Activated T-helper 1 cell treated with Interleukin-2 at 50 U/mL for 16 hours (primary cell): ENCODE data around the gene PRRX1.

Experiments
- DNase-seq: peaks from one replicate; pipeline ENCODE4 v3.0.0-alpha.2; 2020; ENCODE audit warnings: low read depth

The PRRX1 gene

GRCh38 chr1:170691258-170691657 is 27.3 kb downstream of the PRRX1 start:
- no peak for DNase-seq

DNA sequence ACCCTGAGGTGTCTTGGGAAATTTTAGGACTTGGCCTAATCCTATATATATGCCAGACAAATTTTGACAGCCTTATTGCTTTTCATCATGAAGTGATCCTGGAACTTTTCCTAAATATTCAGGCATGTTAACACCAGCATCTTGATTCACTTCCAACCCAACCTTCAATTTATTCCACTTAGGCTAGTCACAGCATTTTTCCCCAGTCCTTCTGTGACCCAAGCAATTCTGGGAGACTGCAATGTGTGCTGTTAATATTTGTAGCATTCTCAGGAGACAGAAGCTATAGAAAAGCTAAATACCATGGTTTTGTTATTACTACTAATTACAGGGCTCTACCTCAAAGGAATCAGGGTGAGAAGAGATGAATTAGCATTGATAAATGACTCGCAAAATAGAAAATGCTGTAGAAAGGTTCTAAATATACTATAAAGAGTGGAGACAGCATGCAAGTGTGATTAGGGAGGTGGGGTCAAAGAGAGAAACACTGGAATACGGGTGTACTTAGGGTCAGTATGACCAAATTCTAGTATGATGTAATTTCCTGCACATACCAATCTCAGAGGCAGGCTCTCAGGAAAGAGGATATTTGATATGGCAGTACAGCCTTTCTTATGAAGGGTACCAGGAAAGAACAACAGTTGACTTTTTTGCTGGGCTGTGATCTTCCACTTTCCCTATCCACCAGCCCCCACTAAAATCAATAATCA is 29.1 kb downstream of the PRRX1 start:
- no peak for DNase-seq

- no peak for DNase-seq
Measured at GRCh38 chr1:170694172-170694926, 30.4 kb downstream of the PRRX1 start.

GRCh38 chr1:170695955-170696590 is 32.1 kb downstream of the PRRX1 start:
- DNase-seq = no peak

DNA sequence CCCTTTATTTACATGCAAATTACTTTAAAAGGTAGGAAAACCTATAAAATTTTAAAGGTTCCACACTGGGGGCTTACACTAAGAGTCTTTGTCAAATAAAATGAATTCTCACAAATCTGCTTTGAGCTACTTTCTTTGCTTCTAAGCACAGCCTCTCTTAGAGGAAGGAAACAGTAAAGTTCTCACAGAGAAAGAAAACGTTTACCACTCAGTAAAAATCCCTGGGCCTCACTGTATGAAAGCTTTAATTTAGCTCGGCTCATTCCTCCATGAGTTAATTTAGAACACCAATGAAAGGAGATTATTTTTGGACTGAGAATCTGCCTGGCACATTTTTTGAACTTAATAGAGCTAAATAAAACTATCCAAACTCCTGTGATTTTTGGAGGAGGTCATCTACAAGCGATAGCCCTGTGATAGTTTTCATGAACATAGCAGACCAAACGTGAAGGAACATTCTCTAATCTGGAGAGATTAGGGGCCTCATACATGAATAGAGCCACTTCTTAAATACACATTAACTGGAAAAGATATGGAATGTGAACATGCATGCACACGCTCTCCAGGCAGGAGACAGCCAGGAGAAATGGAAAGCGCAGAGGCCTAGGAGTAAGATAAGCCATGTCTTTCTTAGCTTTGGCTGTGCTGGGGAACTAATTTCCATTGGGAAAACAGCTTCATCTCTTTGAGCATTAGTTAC is 32.8 kb downstream of the PRRX1 start:
- DNase-seq = no peak

GRCh38 chr1:170697316-170697715 is 33.4 kb downstream of the PRRX1 start:
- no peak for DNase-seq

- no peak for DNase-seq
Measured at GRCh38 chr1:170698301-170699275, 34.7 kb downstream of the PRRX1 start.

DNA sequence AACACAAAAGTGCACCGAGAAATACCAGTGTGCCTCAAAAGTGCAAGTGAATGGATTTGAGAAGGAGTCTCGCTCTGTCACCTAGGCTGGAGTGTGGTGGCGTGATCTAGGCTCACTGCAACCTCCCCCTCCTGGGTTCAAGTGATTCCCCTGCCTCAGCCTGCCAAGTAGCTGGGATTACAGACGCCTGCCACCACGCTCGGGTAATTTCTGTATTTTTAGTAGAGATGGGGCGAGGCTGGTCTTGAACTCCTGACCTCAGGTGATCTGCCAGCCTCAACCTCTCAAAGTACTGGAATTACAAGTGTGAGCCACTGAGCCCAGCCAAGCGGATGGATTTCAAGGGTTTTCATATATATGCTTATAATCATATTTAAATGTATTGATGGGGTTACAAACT is 35.8 kb downstream of the PRRX1 start:
- DNase-seq = no peak

DNA sequence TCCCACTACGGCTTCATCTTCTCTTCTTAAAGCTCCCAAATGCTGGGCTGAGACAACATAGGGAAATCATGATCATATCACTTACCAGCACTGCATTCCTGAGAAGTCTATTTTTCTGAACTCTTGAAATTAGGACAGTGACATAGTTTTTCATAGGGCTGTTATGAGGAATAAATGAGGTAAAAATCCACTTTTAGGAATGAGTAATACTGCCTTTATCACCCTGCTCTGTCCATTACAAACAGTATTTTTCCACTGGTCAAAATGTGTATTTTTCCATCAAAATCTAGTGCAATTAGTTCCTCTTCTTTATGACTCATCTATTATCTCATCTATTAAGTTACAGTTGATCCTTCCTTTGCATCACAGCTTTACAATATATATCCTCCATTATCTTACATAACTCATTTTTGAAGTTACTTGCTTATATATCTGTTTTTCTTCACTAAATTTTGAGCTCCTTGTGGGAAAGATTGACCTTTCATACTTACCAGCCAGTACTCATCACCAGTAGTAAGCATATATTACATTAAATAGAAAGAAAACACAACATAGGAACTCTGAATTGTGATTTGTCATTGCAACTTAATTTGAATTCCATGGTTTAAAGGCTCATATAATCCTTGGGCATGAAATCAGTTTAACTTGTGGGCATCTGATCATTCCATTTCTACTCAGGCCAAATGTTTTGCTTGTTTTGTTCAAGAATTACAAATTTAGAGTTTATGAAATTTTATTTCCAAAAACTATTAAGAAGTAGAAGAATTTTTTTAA is 37.1 kb downstream of the PRRX1 start:
- no peak for DNase-seq

DNA sequence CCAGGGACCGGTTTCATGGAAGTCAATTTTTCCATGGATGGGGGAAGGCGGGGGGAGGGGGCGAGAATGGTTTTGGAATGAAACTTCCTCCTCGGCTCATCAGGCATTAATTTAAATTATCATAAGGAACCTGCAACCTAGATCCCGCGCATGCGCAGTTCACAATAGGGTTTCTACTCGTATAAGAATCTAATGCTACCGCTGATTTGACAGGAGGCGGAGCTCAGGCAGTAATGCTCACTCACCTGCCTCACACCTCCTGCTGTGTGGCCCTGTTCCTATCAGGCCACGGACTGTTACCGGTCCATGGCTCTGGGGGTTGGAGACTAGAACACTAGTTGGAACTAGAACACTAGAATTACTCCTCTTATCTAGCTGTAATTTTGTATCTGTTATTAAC is 38.0 kb downstream of the PRRX1 start:
- DNase-seq = no peak

DNA sequence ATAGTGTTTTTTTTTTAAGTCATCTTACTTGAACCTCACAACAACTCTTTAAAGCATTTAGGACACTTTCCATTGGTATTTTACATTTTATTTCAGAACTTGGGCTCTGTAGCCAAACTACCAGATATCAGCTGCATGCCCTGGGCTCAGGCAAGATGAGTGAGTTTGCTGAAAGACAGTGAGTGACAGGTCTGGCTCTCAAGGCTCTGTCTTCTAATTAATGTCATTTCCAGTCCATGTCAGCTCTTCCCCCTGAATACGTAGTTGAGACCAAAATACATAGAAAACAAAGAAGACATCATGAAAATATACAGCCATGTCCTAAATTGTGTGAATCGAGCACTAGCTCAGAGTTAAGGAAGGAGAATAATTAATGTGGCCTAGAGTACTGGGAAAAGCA is 39.7 kb downstream of the PRRX1 start:
- DNase-seq = no peak

GRCh38 chr1:170704256-170704655 is 40.3 kb downstream of the PRRX1 start:
- DNase-seq = no peak

GRCh38 chr1:170705981-170706380 is 42.0 kb downstream of the PRRX1 start:
- DNase-seq = no peak

GRCh38 chr1:170707117-170707516 is 43.2 kb downstream of the PRRX1 start:
- no peak for DNase-seq

- DNase-seq = no peak
Measured at GRCh38 chr1:170707959-170708655, 44.2 kb downstream of the PRRX1 start.

- DNase-seq = no peak
Measured at GRCh38 chr1:170711682-170712081, 47.8 kb downstream of the PRRX1 start.

DNA sequence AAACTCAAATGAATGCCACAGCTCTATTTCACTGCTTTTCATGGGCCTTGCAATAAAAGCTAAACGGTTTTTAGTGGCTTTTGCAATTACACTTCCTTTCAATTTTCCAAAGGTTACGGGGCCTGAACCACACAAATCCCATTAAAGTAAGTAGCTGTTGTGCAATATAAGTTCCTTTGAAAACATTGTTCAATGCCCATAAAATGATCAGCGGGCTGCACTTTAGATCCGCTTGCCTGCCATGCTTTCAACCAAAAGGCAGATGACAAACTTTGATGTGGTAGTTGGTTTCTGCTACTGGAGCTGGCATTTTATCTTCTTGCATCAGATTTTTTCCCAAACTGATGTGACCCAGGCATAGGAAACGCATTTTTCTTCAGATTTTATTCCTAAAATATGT is 50.2 kb downstream of the PRRX1 start:
- DNase-seq = no peak

GRCh38 chr1:170714938-170715337 is 51.0 kb downstream of the PRRX1 start:
- no peak for DNase-seq

- DNase-seq = no peak
Measured at GRCh38 chr1:170716835-170717429, 53.0 kb downstream of the PRRX1 start.

DNA sequence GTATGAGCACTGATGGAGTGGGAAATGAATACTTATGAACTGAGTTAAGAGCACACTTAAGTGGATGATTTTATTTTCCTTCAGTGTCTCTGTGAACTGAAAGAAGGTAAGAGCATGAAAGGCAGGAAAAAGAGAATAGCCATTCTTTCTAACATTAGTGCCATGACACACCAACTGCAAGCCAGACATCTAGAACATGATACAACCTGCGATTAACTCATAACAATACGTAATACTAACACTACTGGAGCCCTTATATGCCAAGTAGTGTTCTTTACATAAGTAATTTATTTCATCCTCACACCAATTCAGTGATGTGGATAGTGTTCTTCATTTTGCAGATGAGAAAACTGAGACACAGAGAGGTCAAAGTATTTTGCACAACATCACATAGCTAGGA is 56.7 kb downstream of the PRRX1 start:
- no peak for DNase-seq
